ENCODE measurements around the gene PARD3.

The PARD3 gene

DNA sequence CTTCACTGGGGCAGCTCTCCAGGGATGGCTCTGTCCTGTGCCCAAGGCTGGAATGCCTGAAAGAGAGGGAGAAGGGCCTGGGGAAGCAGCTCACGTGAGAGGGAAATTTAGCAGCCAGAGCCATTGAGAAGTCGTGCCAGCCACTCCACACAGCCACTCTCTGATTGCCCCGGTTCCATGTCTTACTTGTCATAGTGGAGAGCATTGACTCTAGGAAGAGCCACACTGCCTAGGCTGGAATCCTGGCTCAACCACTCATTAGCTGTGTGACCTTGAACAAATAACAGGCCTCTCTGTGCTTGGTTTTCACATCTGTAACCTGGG lies 728.0 kb downstream of the PARD3 start:
- DNase-seq (ENCODE audit: low read depth, low spot score) = no peak
- CTCF ChIA-PET = interaction anchor here (1.1 kb wide), 1 partner anchor 11 kb away, joined by 5 read pairs; no protein-coding TSS in a partner anchor
- TF ChIP-seq, protein P1, sequence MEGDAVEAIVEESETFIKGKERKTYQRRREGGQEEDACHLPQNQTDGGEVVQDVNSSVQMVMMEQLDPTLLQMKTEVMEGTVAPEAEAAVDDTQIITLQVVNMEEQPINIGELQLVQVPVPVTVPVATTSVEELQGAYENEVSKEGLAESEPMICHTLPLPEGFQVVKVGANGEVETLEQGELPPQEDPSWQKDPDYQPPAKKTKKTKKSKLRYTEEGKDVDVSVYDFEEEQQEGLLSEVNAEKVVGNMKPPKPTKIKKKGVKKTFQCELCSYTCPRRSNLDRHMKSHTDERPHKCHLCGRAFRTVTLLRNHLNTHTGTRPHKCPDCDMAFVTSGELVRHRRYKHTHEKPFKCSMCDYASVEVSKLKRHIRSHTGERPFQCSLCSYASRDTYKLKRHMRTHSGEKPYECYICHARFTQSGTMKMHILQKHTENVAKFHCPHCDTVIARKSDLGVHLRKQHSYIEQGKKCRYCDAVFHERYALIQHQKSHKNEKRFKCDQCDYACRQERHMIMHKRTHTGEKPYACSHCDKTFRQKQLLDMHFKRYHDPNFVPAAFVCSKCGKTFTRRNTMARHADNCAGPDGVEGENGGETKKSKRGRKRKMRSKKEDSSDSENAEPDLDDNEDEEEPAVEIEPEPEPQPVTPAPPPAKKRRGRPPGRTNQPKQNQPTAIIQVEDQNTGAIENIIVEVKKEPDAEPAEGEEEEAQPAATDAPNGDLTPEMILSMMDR (IDR thresholded peaks at IDR 0.05; ENCODE audit: insufficient read depth, low read length, missing control alignments) = no peak
- POLR2A ChIA-PET = no interaction called here
- H3K4me3 ChIP-seq (ENCODE audit: low read depth, low read length) = no peak overlapping the region

- no peak overlapping the region for H3K4me3 ChIP-seq (ENCODE audit: low read depth, low read length)
- CTCF ChIA-PET = no interaction called here
- POLR2A ChIA-PET = no interaction called here
- DNase-seq (ENCODE audit: low read depth, low spot score) = no peak
- TF ChIP-seq, protein P1 (IDR thresholded peaks at IDR 0.05; ENCODE audit: insufficient read depth, low read length, missing control alignments) = no peak
Observed at GRCh38 chr10:34083567-34083966, 731.5 kb downstream of the PARD3 start.

- TF ChIP-seq, protein P1 (IDR thresholded peaks at IDR 0.05; ENCODE audit: insufficient read depth, low read length, missing control alignments) = peak; percentile 12
- ChIA-PET POLR2A (no interaction called here), CTCF (interaction anchor here (0.7 to 1.1 kb wide), 3 partner anchors 9 to 557 kb away, joined by 3 to 4 read pairs (median 4); no protein-coding TSS in a partner anchor)
- no peak for DNase-seq (ENCODE audit: low read depth, low spot score)
- no peak overlapping the region for H3K4me3 ChIP-seq (ENCODE audit: low read depth, low read length)
Observed at GRCh38 chr10:34081948-34082347, 733.1 kb downstream of the PARD3 start.

DNA sequence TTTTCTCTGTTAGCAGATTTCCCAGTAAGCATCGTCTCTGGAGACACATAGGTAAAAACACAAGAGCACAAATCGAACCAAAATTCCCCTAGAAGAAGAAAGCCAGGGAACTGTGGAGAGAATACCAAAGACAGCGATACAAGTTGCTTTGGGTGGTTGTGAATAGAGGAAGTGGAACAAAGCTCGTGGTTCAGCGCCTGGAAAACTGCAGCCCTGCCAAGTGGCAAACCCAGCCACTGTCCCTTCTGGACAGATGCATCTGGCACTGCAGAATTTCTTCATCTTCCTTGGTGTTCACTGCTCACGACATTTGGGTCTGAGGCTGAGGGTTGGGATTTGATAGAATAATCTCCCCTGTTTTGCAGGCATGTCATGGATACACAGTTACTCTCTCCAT lies 733.8 kb downstream of the PARD3 start:
- CTCF ChIA-PET = no interaction called here
- TF ChIP-seq, protein P1 (IDR thresholded peaks at IDR 0.05; ENCODE audit: insufficient read depth, low read length, missing control alignments) = no peak
- no peak for DNase-seq (ENCODE audit: low read depth, low spot score)
- H3K4me3 ChIP-seq (ENCODE audit: low read depth, low read length) = no peak overlapping the region
- POLR2A ChIA-PET = no interaction called here

GRCh38 chr10:34080485-34081346 lies 734.4 kb downstream of the PARD3 start:
- no peak overlapping the region for H3K4me3 ChIP-seq (ENCODE audit: low read depth, low read length)
- ChIA-PET POLR2A (no interaction called here), CTCF (no interaction called here)
- DNase-seq (ENCODE audit: low read depth, low spot score) = no peak
- TF ChIP-seq, protein P1 (IDR thresholded peaks at IDR 0.05; ENCODE audit: insufficient read depth, low read length, missing control alignments) = no peak

DNA sequence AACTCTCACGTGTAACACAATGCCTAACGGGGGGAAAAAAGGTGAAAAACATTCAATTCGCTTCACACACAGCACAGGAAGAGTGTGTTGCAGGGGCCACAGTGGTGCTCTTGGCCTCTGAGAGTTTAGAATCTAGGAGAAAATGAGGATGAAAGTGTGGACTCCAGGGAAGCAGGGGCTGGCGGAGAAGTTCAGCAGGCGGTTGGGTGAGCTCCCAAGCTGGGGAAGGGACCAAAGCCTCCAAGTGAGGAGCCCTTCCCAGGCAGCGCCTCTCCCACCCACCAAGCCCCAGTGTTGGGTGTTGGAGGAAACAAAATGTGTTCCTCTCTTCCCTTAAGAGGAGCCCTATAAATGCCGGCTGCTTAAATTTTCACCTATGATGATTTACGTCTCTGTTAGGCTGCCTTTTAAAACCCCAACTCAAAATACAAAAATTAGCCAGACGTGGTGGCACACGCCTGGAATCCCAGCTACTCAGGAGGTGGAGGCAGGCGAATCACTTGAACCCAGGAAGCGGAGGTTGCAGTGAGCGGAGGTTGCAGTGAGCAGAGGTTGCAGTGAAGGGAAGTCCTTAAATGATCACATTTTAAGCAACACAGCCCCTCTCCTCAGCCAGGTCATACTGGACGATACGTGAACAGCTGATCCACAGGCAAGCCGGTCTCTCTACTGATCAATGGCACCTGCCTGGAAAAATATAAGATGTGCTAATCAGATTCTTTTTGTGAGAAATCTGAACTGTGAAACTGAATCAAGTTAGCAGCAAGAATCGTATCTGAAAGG lies 735.2 kb downstream of the PARD3 start:
- POLR2A ChIA-PET = no interaction called here
- no peak for DNase-seq (ENCODE audit: low read depth, low spot score)
- TF ChIP-seq, protein P1 (IDR thresholded peaks at IDR 0.05; ENCODE audit: insufficient read depth, low read length, missing control alignments) = no peak
- CTCF ChIA-PET = no interaction called here
- no peak overlapping the region for H3K4me3 ChIP-seq (ENCODE audit: low read depth, low read length)

Measured in AG04449 (cell line).